Gastroesophageal sphincter (tissue), 3 donors: ENCODE measurements around the gene SGTA.

Experiments
- CTCF ChIP-seq, 4 experiments: fragments of 200-600 bp in 2 of 4; fragments of 450-650 bp in 2 of 4; sonication (generic) in 1 of 4; IDR thresholded peaks; one replicate each; pipeline ENCODE4 v1.5.1; 2017 to 2019; ENCODE audit warnings: antibody characterized with exemption in 4 of 4, mild to moderate bottlenecking in 2 of 4, moderate library complexity in 2 of 4
- EP300 ChIP-seq: sonication (generic); formaldehyde crosslinking; IDR thresholded peaks from one replicate; pipeline ENCODE4 v1.6.1; 2017; ENCODE audit warnings: antibody characterized with exemption, mild to moderate bottlenecking
- POLR2A ChIP-seq, 2 donors: fragments of 450-650 bp; IDR thresholded peaks; one replicate each; pipeline ENCODE4 v1.6.1; 2017; ENCODE audit warnings: antibody characterized with exemption in 2 of 2, mild to moderate bottlenecking in 2 of 2, moderate library complexity in 1 of 2
- POLR2AphosphoS5 ChIP-seq: sonication (generic); formaldehyde crosslinking; IDR thresholded peaks from one replicate; pipeline ENCODE4 v1.6.1; 2017; ENCODE audit warnings: antibody characterized with exemption

DNA sequence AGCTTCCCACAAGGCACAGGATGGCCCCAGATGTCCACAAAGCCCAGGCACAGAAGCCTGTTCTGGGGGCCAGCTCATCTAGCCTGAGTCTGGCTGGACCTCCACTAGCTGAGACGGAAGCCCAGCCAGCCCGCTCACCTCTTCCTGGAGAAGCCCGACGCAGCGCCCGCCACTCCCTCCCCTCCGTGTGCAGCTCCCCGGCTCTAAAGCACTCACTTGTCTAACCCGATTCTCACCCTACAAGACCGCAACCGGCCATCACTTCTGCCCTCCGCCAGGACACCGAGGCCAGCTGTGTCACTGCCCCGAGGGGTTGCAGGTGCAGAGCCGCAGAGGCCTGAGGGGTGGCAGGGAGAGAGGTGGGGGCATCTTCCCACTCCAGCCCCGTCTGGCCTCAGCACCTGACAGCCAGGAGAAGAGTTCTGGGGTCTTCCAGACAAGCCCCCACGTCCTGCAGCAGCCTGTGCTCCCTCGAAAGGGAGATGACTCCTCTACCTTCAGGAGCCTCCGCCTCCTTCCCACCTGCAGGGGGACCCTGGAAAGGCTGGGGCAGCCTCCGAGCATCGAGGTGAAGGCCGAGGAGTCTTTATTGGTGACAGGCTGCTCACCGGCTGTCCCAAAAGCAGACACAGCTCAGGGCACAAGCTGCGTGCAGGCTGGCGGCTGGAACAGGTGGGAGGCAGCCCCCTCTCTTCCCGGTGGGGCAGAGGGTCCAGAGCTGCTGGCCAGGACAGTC, 56.0 kb downstream of the SGTA start:
- TF ChIP-seq CTCF (IDR thresholded peaks at IDR 0.05) (no peak), POLR2AphosphoS5 (no peak), POLR2A (IDR thresholded peaks at IDR 0.05) (no peak), EP300 (no peak)
